Measurements from ENCODE around the gene AGAP1.

The AGAP1 gene

DNA sequence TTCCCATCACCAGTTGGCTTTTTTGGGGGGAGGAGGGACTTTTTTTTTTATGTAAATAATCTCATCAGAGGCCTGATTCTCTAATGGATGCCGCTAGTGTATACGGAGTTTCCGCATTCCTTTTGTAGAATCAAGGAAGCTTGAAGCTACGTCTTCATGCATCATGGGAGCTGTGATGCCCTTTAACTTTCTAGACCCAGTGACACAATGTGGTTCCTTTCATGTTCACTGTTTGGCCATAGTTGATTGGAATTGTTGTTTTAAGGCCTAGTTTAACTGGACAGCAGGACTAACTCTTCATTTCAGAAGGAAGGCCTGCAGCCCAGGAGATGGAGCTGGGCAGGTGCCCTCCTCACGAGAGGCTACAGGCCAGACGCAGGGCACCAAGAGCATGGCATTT, 287.9 kb downstream of the AGAP1 start:
- in situ Hi-C loops (cut with MboI; ENCODE audit: low sequenced_read_pairs), result loop anchor here (25.0 kb wide), 1 partner anchor 406 kb away; no protein-coding TSS in a partner anchor

DNA sequence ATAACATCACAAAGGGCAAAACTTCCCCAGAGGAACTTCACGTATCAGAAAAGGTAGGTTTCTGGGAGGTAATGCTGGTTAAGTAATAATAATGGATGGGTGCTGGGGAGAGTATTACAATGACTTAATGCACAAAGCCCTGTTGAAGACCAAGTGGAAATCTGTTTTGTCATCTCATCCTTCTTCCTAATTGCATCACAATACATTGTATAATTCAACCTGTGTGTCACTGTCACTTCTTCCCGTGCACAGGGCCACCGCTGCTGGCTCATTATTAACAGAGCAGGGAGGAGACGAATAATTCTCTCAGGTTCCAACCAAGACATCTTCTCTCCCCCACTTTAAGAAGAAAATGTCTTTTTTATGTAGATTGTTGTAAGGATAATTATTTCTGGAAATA, 290.9 kb downstream of the AGAP1 start:
- in situ Hi-C loops (cut with MboI; ENCODE audit: low sequenced_read_pairs), result loop anchor here (25.0 kb wide), 1 partner anchor 403 kb away; no protein-coding TSS in a partner anchor

DNA sequence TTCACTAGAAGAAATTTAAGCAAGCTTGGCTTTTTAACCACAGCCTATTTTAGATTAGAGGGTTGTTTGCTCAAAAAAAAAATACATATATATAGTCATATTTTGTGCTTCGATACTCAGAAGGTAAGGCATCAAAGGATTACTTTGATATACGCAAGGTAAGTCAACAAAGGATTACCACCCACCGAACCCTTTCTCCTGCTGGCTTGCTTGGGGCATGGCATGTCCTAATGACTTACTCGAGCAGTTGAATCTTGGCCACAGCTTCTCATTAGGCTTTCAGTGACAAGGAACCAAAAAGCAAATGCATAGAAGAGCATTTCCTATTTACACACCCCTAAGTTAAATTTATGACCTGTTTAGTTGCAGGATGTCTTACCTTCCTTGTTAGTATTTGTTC, 295.7 kb downstream of the AGAP1 start:
- in situ Hi-C loops (cut with MboI; ENCODE audit: low sequenced_read_pairs), result loop anchor here (25.0 kb wide), 1 partner anchor 398 kb away; no protein-coding TSS in a partner anchor

DNA sequence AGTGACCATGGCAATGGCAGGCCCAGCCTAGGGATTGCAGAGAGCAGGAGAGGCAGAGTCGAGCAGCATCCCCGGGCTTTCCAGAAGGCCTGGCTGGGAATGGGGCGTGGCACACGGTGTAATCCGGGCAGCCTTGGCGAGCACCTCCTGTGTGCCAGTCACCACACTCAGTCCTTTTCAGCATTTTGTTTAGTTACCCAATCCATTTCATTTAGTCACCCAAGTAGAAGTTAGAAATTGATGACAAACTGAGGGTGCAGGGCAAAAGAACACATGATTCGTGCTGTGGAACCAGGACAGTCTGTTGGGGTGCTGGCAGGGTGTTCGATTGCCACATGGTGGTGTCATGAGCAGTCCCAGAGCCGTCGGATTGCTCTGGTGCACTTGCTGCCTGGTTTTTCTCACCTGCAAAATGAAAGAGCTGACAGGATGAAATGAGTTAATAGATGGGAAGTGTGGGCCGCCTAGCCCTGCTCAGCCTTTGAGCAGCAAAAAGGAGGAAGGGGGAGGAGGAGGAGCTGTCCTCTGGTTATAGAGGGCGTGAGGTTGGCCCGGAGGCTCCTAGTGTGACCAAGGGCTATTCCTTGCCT, 299.4 kb downstream of the AGAP1 start:
- in situ Hi-C loops (cut with MboI; ENCODE audit: low sequenced_read_pairs), result loop anchor here (25.0 kb wide), 1 partner anchor 394 kb away; no protein-coding TSS in a partner anchor

DNA sequence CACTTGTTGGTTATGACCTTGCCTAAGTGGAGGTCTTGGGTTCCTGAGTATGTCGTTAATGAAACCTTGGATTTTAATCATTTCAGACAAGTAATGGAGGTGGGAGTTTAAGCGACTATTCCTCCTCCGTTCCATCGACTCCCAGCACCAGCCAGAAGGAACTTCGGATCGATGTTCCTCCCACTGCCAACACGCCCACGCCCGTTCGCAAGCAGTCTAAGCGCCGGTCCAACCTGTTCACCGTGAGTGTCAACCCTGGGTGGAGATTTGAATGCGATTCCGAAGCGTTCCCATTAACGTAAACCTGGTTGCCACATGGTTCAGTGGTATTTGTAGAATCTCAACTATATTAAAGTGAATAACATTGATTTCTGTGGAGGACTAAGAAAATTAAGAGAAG, 305.4 kb downstream of the AGAP1 start:
- in situ Hi-C loops (cut with MboI; ENCODE audit: low sequenced_read_pairs), result loop anchor here (25.0 kb wide), 1 partner anchor 388 kb away; no protein-coding TSS in a partner anchor

DNA sequence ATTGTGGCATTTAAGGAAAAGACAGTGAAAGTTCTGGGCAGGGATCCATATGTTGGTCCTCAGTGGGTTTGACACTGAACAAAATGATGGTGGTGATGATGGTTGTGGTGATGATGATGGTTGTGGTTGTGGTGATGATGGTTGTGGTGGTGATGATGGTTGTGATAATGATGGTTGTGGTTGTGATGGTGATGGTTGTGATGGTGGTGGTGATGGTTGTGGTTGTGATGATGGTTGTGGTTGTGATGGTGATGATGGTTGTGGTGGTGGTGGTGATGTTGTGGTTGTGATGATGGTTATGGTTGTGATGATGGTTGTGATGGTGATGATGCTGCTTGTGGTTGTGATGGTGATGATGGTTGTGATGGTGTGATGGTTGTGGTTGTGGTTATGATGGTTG, 308.7 kb downstream of the AGAP1 start:
- in situ Hi-C loops (cut with MboI; ENCODE audit: low sequenced_read_pairs), result no loop called here

DNA sequence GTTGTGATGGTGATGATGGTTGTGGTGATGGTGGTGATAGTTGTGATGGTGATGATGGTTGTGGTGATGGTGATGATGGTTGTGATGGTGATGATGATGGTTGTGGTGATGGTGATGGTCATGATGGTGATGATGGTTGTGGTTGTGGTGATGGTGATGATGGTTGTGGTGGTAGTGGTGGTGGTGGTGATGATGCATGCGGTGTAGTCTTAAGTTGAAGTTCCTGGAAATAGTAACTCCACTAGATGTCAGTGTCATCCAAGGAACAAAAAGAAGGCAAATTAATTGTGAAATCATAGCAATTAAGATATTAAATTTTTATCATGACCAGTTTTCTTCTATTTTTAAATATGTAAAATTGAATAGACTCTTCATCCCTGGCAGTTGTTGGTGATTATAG, 309.2 kb downstream of the AGAP1 start:
- in situ Hi-C loops (cut with MboI; ENCODE audit: low sequenced_read_pairs), result no loop called here

DNA sequence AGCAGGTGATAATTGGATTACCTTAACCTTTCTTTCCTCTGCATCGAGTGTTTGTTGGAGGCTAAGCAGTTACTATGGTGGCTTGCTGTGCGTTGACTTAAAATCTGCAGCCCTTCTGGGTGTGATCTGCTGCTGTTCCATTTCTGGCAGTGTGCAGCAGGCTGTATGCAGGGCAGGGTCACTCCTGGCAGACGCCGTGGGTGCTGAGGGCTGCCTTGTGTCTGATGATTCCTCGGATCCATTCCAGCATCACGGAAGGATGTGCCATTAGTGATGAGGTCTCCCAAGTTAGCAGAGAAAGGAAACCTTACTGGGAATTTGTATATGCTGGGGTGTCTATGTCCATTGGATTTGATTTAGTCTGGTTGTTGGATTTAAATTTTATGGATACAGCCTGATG, 310.8 kb downstream of the AGAP1 start:
- in situ Hi-C loops (cut with MboI; ENCODE audit: low sequenced_read_pairs), result no loop called here

DNA sequence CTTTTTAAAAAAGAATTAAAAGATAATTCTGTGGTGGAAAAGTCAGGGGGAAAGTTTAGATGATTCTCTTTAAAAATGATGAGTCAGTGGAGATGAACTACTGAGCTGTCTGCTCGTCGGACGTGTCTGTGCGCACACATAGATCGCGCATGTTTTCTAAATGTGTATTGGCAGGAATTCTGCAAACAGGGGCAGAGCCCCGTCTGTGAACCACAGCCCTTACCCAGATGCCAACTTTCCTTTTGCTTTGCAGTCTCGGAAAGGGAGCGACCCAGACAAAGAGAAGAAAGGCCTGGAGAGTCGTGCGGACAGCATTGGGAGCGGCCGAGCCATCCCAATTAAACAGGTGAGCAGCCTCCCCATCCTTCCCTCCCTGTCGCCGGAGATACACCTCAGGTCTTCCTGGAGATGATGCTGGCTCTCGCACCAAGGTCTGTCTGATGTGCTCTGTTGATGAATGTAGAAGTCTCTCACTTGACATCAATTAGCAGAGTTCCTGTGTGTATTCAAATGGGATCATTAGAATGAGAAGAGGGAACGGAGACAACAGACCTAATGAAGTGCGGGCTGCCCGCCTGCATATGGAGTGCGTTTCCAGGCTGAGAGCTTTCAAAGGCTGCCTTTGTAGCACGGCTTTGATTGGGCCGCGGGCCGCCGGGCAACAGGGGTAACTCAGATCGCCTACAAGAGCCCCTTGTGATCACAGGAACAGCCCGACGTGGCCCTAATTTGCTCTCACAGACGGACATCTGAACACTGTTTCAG, 313.3 kb downstream of the AGAP1 start:
- in situ Hi-C loops (cut with MboI; ENCODE audit: low sequenced_read_pairs), result no loop called here

DNA sequence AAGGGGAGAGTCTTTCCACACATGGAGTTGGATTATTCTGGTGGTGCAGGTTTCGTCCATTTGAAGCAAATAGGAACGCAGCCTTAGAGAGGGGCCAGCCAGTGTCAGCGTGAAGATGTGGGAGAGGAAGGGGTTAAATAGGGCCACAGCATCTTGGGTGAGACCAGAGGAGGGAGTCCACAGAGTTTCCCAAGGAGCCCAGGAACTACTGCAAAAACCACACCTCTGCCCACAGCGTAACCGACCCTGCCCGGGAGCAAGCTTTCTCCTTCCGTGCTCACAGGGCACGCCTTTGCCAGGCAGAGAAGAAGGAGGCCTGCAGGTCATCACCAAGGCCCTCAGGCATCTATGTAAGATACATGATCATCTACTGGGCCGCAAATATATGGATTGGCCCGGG, 314.5 kb downstream of the AGAP1 start:
- in situ Hi-C loops (cut with MboI; ENCODE audit: low sequenced_read_pairs), result no loop called here

DNA sequence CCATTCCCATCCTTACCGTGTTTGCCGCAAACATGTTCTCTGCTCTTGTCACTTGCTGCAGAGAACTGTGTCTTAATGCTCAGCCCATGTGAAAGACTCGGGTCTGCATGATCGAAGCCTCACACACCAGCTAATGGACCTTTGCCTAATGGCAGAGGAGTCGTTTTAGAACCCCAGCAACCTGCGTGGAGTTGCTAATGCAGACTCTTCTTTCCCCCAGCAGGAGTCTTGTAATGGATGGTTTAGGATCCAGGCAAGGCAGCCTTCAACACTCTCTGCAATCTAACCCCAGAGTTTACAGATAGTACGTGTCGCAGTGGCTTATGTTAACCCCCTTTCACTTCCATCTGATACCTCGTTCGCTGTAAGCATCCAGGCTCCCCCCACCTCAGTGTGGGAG, 316.4 kb downstream of the AGAP1 start:
- in situ Hi-C loops (cut with MboI; ENCODE audit: low sequenced_read_pairs), result no loop called here

DNA sequence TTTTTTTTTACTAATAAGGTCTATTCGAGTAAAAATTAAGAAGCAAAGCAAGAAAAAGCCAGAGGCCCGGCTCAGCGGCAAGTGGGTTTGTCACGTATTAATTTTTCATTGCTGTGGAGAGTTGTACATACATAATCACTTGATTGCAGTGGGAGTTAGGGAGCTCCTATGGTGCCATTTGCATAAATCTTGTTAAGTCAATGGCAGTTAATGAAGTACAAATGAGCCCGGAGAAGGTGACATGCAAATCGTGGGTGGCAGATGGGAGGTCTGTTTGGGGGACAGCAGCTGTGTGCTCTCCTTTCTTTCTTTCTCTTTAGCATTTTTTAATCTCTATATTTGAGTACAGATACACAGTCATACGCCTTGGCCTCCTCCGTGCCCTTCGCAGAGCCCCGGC, 317.0 kb downstream of the AGAP1 start:
- in situ Hi-C loops (cut with MboI; ENCODE audit: low sequenced_read_pairs), result no loop called here

DNA sequence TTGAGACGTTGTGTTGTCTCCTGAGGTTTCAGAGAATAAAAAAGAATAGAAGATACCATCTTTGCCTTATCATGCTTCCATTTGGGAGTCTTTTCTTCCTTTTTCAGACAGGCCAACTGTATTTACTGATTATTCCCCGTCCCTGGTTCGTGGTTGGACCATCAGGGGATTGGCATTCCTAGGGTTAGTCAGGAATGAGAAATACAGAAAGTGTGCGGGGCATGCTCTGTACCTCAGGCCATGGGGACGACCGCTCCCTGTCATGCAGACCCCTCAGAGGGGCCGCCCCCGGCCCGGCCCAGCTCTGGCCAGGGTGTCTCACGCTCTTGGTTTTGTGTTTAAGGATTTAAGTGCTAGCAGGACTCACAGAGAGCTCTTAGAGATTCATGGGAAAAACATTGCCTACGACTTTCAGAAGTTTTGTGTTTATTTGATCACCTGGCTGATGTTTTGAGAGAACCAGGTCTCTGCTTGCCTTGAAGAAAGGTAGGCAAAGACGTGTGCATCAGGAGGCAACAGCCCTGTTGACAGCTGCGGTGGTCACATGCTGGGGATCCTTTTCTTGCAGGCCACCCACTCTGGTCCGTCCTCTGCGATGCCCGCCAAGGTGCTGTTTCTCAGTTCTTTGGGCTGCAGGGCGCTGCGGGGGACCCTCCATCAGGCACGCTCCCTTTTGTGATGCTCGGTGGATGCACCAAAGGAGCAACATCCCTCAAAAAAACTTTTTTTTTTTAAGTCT, 317.8 kb downstream of the AGAP1 start:
- in situ Hi-C loops (cut with MboI; ENCODE audit: low sequenced_read_pairs), result no loop called here

DNA sequence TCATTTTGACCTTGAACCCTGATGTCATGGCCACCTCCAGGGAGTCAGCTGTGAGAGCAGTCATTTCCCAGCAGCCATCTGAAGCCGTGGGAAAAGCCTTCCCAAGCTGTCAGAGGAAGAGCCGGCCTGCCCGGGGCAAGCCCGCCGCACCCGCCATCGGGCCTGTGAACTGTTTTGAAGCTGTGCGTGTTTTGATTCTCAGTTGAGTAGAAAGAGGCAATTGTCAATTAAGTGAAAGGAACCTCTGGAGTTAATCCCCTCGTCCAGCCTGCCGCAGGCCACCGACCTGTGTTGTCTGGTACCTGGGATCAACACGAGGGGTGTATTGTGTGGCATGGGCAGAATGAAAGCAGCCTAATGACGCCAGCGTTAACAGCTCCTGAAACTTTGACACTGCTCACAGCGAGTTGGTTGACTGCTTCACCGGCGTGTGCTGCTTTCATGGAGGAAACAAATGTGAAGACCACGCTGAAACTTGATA, 318.4 kb downstream of the AGAP1 start:
- in situ Hi-C loops (cut with MboI; ENCODE audit: low sequenced_read_pairs), result no loop called here

DNA sequence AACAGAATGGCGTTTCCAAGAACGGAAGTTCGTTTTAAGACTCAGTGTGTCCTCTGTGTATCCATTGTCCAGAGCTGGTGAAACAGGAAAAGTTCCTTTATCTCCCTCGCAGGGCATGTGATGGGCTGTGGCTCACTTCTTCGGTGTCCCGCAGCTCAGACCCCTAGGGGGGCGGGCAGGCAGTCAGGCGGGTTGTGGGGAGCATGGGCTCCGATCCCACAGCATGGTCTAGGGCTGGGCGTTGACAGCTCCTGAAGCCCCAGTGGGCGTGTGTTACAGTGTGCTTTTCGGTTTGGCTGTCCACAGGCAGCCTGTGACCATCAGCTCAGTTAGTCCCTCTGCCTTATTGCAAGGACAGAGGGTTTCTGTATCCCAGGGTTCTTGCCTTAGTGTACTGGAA, 319.6 kb downstream of the AGAP1 start:
- in situ Hi-C loops (cut with MboI; ENCODE audit: low sequenced_read_pairs), result no loop called here

DNA sequence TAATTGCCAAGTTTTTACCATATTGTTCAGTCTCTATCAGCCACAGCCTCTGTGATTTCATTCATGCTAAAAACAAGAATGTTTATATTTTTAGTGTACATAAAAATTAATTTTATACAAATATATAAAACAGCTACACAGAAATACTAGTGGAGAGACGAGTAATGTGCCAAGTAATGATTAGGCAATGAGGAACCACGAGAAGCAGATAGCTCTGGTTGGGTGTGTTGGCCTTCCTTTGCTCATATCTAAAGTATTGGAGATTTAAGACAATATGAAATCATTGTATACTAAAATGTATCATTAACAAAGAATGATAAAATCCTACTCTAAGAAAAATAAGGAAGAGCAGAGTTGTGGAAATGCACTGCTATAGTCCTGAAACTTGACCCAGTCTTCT, 326.7 kb downstream of the AGAP1 start:
- in situ Hi-C loops (cut with MboI; ENCODE audit: low sequenced_read_pairs), result no loop called here

DNA sequence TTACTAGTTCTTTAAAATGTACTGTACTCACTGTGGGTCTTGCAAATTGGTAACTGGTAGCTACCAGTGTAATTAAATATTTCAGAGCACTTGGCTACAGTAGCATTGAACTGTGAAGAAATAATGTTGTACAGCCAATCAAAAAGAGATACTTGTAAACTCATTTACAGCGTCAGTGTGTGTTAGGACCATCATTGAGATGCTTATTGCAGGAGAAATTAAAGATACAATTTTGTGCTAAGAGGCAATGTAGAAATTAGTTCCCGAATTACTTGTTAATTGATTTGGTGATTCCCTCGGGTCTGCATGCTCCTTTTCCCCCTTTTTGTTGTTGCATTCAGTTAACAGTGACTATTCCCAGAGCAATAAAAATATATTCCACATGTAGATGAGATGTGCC, 330.5 kb downstream of the AGAP1 start:
- in situ Hi-C loops (cut with MboI; ENCODE audit: low sequenced_read_pairs), result no loop called here

DNA sequence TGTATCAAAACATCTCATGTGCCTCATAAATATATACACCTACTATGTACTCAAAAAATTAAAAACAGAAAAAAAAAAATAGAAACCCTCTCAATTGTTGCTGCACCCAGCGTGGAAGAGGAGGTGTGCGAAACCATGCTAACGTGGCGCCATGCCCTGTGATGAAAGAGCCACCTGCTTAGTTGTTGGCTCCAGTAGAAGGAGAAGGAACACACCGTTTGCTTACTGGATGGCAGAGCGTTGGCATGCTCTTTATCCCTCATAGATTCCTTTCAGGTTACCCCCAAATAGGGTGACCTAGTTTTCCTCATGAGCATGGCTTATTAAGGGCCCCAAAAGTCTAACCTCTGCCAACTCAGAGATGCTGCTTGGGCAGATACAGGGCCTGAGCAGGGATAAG, 332.1 kb downstream of the AGAP1 start:
- in situ Hi-C loops (cut with MboI; ENCODE audit: low sequenced_read_pairs), result no loop called here

DNA sequence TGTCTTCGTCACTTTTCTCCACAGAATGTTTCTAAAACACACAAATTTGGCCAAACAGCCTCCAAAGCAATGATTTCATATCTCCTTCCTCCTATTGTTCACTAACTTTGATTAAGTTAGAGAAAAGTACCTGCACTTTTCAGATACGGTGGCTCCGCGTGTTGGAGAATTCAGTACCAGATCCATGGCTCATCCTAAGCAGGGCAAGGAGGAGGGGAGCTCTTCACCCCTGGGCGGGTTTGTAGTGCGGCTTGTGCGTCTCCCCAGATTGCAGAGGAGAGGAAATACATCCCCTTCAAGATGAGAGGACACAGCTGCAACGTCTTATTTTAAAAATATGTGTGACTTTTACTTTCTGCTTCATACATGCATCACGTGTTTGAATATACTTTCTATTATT, 333.0 kb downstream of the AGAP1 start:
- in situ Hi-C loops (cut with MboI; ENCODE audit: low sequenced_read_pairs), result no loop called here

DNA sequence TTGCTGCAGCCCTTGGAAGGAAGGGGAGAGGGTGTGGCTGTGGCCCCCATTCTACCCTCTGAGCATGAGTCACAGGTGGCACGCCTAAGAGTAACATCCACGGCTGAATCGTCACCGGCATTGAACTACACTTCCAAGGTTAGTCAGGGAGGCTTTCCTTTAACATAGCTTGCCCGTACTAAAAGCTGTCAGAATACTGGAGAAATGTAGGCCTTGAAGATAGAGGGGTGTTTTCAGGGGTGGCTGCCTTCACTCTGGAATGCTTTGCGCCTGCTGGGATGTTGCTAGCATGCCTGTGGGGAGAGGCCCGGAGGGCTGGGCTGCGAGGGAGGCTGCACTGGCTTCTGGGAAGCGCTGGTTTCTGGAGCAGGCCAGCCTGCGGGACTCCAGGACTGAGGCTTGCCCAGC, 333.7 kb downstream of the AGAP1 start:
- in situ Hi-C loops (cut with MboI; ENCODE audit: low sequenced_read_pairs), result no loop called here

DNA sequence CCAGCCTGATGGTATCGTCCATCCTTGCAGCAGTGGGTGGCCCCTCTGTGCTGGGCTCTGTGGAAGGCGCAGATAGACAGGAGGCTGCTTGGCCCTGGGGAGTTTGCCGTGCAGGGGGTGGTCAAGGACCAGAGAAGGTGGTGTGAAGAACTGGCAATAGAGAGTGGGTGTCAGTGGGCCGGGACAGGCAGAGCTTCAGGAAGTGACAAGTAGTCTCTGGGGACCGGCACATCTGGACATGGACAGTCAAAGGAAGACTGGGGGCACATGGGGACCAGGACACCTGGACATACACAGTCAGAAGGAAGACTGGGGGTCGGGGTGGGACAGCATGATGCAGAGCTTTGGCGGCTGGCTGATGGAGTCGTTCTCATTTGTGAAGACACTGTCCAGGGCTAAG, 335.9 kb downstream of the AGAP1 start:
- in situ Hi-C loops (cut with MboI; ENCODE audit: low sequenced_read_pairs), result no loop called here

DNA sequence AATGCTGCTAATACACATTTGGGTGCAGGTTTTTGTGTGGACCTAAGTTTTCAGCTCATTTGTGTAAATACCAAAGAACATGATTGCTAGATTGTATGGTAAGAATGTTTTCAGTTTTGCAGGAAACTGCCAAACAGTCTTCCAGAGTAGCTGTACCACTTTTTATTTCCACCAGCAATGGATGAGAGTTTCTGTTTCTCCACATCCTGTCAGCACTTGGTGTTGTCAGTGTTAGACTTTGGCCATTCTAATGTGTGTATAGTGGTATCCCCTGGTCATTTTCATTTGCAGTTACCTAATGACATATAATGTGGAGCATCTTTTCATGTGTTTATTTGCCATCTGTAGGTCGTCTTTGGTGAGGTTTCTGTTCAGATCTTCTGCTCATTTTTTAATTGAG, 337.9 kb downstream of the AGAP1 start:
- in situ Hi-C loops (cut with MboI; ENCODE audit: low sequenced_read_pairs), result no loop called here
